Calu3 (cell line): Measurements from ENCODE around the gene PXDN. TPM values are rescaled to one million over a fixed set of nuclear protein-coding genes. Genes with fewer than 3 reads are reported as not detected.

ENCODE experiments used
- BruUV-seq: library from RNA; stranded (reverse); fragments of 400-500 nt; replicated peaks from 2 replicates; lab custom pipeline; 2021; lab: Mats Ljungman, UMichigan
- CTCF ChIA-PET: fragments of 300-600 bp; sonication (Branson Sonifier 250); formaldehyde crosslinking; loops from one replicate; lab custom pipeline; 2022; ENCODE audit warnings: antibody characterized with exemption; lab: Charles Lee
- DNase-seq: peaks from one replicate; pipeline ENCODE4 v3.0.0; 2022
- H3K27ac Mint-ChIP-seq: one replicate; pipeline ENCODE4 v1.8.0; 2022; ENCODE audit warnings: mixed read lengths; ENCODE audit not compliant: unreplicated experiment
- H3K27me3 Mint-ChIP-seq: one replicate; pipeline ENCODE4 v1.8.0; 2022; ENCODE audit warnings: mixed read lengths; ENCODE audit not compliant: unreplicated experiment
- H3K36me3 Mint-ChIP-seq: one replicate; pipeline ENCODE4 v1.8.0; 2022; ENCODE audit warnings: mild to moderate bottlenecking, moderate library complexity, mixed read lengths; ENCODE audit not compliant: insufficient read depth, unreplicated experiment
- H3K4me1 Mint-ChIP-seq: one replicate; pipeline ENCODE4 v1.8.0; 2022; ENCODE audit warnings: mild to moderate bottlenecking, low read depth, mixed read lengths; ENCODE audit not compliant: unreplicated experiment
- H3K4me3 Mint-ChIP-seq: one replicate; pipeline ENCODE4 v1.8.0; 2022; ENCODE audit warnings: mild to moderate bottlenecking, low read depth, moderate library complexity, mixed read lengths; ENCODE audit not compliant: unreplicated experiment
- H3K9me3 Mint-ChIP-seq: one replicate; pipeline ENCODE4 v1.8.0; 2022; ENCODE audit warnings: low read depth, mixed read lengths; ENCODE audit not compliant: unreplicated experiment
- intact Hi-C: fragments of 100-400 bp; cut with micrococcal nuclease; formaldehyde crosslinking; loops from one replicate; pipeline ENCODE4 v1.10.0; 2022; ENCODE audit not compliant: unreplicated experiment
- total RNA-seq: library from RNA; stranded (reverse); gene quantifications from 2 replicates; pipeline ENCODE4 v1.2.3, GENCODE V29; 2022
- TF ChIP-seq, protein P1 (sequence below): fragments of 200-600 bp; IDR thresholded peaks from one replicate; pipeline ENCODE4 v1.8.0; 2022; ENCODE audit warnings: antibody characterized with exemption; ENCODE audit not compliant: unreplicated experiment

The PXDN gene
- total RNA-seq, 1 experiment from 2014 or later: not detected

DNA sequence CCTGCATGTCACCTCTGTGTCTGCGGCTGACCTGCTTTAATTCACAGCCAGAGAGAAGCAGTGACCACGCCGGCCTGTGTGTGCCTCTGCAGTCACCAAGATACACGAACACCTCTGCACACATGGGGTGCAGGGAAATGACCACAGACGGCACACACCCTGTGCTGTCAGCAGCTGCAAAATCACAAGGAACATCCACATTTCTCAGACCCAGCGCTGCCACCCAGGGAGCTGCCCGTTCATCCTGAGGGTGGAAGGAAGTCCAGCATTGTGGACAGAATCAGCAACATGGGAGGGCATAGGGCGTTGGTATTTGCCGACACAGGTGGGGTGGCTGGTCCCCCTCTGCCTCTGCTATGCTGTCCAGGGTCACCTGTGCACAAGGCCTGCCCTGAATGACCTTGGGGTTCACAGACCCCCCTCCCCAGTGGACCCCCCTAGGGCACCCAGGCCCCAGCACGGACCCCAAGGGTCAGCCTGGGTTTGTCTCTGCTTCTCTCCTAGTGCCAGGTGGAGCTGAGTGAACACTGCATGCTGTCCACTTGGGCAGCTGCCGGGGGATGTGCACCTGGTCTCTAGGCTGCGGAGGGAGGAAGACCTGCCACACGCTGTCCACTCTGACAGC, 107.4 kb downstream of the PXDN start:
- no peak overlapping the region for H3K4me3 Mint-ChIP-seq
- intact Hi-C loops: no loop called here
- TF ChIP-seq, protein P1, sequence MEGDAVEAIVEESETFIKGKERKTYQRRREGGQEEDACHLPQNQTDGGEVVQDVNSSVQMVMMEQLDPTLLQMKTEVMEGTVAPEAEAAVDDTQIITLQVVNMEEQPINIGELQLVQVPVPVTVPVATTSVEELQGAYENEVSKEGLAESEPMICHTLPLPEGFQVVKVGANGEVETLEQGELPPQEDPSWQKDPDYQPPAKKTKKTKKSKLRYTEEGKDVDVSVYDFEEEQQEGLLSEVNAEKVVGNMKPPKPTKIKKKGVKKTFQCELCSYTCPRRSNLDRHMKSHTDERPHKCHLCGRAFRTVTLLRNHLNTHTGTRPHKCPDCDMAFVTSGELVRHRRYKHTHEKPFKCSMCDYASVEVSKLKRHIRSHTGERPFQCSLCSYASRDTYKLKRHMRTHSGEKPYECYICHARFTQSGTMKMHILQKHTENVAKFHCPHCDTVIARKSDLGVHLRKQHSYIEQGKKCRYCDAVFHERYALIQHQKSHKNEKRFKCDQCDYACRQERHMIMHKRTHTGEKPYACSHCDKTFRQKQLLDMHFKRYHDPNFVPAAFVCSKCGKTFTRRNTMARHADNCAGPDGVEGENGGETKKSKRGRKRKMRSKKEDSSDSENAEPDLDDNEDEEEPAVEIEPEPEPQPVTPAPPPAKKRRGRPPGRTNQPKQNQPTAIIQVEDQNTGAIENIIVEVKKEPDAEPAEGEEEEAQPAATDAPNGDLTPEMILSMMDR: no peak
- no peaks in the 10 kb centered on the region for H3K9me3 Mint-ChIP-seq
- no peak overlapping the region for H3K27ac Mint-ChIP-seq
- CTCF ChIA-PET: no interaction called here
- no peaks in the 10 kb centered on the region for H3K4me1 Mint-ChIP-seq
- no TSS peak for BruUV-seq
- no peak for DNase-seq
- H3K27me3 Mint-ChIP-seq: no peaks in the 10 kb centered on the region
- H3K36me3 Mint-ChIP-seq: no peaks in the 10 kb centered on the region

DNA sequence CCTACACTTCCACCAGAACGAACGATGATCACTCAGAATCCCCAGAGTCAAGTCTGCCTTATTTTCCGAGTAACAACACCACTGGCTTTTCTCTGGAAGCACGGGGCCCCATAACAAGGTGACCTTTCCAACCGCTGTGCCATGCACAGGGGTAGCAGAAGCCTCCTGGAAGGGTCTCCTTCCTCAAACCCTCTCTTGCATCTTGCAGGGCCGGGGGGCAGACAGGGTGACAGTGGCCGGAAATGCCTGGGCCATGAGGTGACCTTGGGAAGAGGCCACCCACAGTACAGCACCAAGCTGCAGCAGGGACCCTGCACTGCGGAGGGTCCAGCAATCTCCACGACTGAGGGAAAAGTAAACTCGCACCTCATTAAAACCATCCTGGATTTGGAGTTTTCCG, 108.5 kb downstream of the PXDN start:
- H3K4me3 Mint-ChIP-seq: no peak overlapping the region
- no peaks in the 10 kb centered on the region for H3K36me3 Mint-ChIP-seq
- no peaks in the 10 kb centered on the region for H3K9me3 Mint-ChIP-seq
- CTCF ChIA-PET: no interaction called here
- H3K27me3 Mint-ChIP-seq: no peaks in the 10 kb centered on the region
- no peak for DNase-seq
- H3K4me1 Mint-ChIP-seq: no peaks in the 10 kb centered on the region
- TF ChIP-seq, protein P1: no peak
- intact Hi-C loops: no loop called here
- BruUV-seq: no TSS peak
- H3K27ac Mint-ChIP-seq: no peak overlapping the region

GRCh38 chr2:1634681-1635341, 109.5 kb downstream of the PXDN start:
- TF ChIP-seq, protein P1: no peak
- H3K36me3 Mint-ChIP-seq: no peaks in the 10 kb centered on the region
- no peaks in the 10 kb centered on the region for H3K9me3 Mint-ChIP-seq
- CTCF ChIA-PET: interaction anchor here (0.6 kb wide), 1 partner anchor 1347 kb away, joined by 5 read pairs; no protein-coding TSS in a partner anchor
- intact Hi-C loops: no loop called here
- H3K4me1 Mint-ChIP-seq: no peaks in the 10 kb centered on the region
- no peak overlapping the region for H3K27ac Mint-ChIP-seq
- no TSS peak for BruUV-seq
- no peak for DNase-seq
- H3K27me3 Mint-ChIP-seq: no peaks in the 10 kb centered on the region
- no peak overlapping the region for H3K4me3 Mint-ChIP-seq

DNA sequence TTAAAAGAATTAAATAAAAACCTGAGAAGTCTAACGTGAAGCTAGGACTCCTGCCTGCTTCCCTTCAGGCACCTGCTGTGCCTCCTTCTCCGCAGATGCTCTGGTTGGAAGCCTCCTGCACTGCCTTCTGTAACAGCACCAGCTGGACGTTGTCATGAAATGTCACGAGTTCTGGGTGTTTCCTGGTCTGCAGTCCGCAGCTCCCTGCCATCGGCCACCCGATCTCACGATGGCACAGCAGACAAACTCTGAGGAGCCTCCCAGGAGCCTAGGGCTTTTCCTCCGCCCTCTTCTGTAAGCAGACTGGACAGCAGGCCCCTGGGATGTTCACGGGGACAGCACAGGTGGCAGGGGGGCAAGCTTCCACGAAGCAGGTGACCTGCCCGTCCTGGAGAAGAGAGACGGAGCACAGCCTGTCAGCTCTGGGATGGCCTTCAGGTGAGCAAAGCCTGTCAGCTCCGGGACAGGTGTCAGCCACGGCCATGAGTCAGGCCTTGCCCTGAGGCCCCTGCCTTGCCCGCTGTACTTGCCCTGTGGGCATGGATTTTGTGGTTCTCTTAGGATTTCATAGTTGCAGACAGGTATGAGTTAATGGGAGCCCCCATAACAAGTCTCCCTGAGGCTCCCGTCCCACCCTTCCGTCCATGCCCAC, 110.3 kb downstream of the PXDN start:
- TF ChIP-seq, protein P1: no peak
- Mint-ChIP-seq H3K27me3 (no peaks in the 10 kb centered on the region), H3K4me1 (no peaks in the 10 kb centered on the region), H3K9me3 (no peaks in the 10 kb centered on the region), H3K4me3 (no peak overlapping the region), H3K36me3 (no peaks in the 10 kb centered on the region), H3K27ac (no peak overlapping the region)
- DNase-seq: no peak
- CTCF ChIA-PET: no interaction called here
- intact Hi-C loops: no loop called here
- no TSS peak for BruUV-seq
